Right ventricle myocardium inferior (tissue), 1 donor: Measurements from ENCODE around the gene LYST. TPM values are rescaled to one million over a fixed set of nuclear protein-coding genes. Genes with fewer than 3 reads are reported as not detected.

Experiments used
- ATAC-seq: fragments of 200-7000 bp; cut with Tn5 transposase; one replicate; pipeline ENCODE4 v1.9.1; 2020; ENCODE audit warnings: mild to moderate bottlenecking, moderate library complexity
- DNase-seq: peaks from one replicate; pipeline ENCODE4 v3.0.0; 2021; ENCODE audit errors: missing footprints
- intact Hi-C: fragments of 100-400 bp; cut with DNase I; formaldehyde crosslinking; loops from one replicate; pipeline ENCODE4 v1.11.0; 2022
- microRNA-seq: library from miRNA; unstranded; fragments of <30 nt; microRNA quantifications from one replicate; pipeline ENCODE4 v1.2.0, GENCODE V29; 2020
- total RNA-seq: library from RNA; stranded (reverse); fragmentation: NEBNext Ultra II Directional; extraction: Animal tissue kit (Norgen Biotek cat#: 25700); gene quantifications from one replicate; pipeline ENCODE4 v1.2.1, GENCODE V29; 2021
- donor health status: DM: no; HTN: yes; CAD: no; lungs with severe emphysema.

Gene LYST
- total RNA-seq, 1 donor from 2014 or later = 10.6 TPM

- ATAC-seq (no peak), DNase-seq (no peak)
- intact Hi-C loops = no loop called here
Observed at GRCh38 chr1:235612761-235613160, 253.9 kb downstream of the LYST start.

Small RNA genes lying within 50 kb of the gene (microRNA-seq; reads per million reads assigned to microRNA genes)
- gene MIR1537 = not detected

Other genes with a start within 250 kb of the LYST start
- not detected for gene GNG4, start 217.1 kb downstream of the LYST start, total RNA-seq
- 65.8 TPM for gene NID1, start 198.2 kb upstream of the LYST start, total RNA-seq